ENCODE measurements around the gene CCDC102B. TPM values are rescaled to one million over a fixed set of nuclear protein-coding genes. Genes with fewer than 3 reads are reported as not detected.

Gene CCDC102B
- total RNA-seq, 1 experiment from 2014 or later = 3.1 TPM

- Mint-ChIP-seq H3K27ac (no peak overlapping the region), H3K4me1 (no peaks in the 10 kb centered on the region), H3K36me3 (0 out of 2 replicates have a peak, but pooled peaks cover 3% of the 10 kb centered on the region), H3K4me3 (no peak overlapping the region), H3K9me3 (peaks cover 4% of the 10 kb centered on the region; the same call in 1 of the 2 replicates), H3K27me3 (ENCODE audit: low read depth) (no peaks in the 10 kb centered on the region)
- no peak for DNase-seq (ENCODE audit: low spot score)
- POLR2A ChIA-PET = no interaction called here
- ATAC-seq = no peak
- CTCF ChIA-PET = no interaction called here
- TF ChIP-seq ZNF423 (CRISPR knock-in tag; IDR thresholded peaks at IDR 0.05) (no peak), SOX15 (CRISPR knock-in tag; IDR thresholded peaks at IDR 0.05) (no peak), CREB1 (CRISPR knock-in tag; IDR thresholded peaks at IDR 0.05) (no peak), NFATC4 (CRISPR knock-in tag; IDR thresholded peaks at IDR 0.05) (no peak), GRHL2 (CRISPR knock-in tag; IDR thresholded peaks at IDR 0.05; ENCODE audit: insufficient replicate concordance, severe bottlenecking) (no peak), TEAD1 (CRISPR knock-in tag; IDR thresholded peaks at IDR 0.05) (no peak), ZNF138 (CRISPR knock-in tag; conservative IDR thresholded peaks at IDR 0.05) (no peak), CREM (CRISPR knock-in tag; IDR thresholded peaks at IDR 0.05) (no peak), SMAD4 (CRISPR knock-in tag; IDR thresholded peaks at IDR 0.05) (no peak), NFE2L1 (CRISPR knock-in tag; IDR thresholded peaks at IDR 0.05) (no peak), ZNF219 (CRISPR knock-in tag; IDR thresholded peaks at IDR 0.05; ENCODE audit: borderline replicate concordance) (no peak), FOXP1 (CRISPR knock-in tag; IDR thresholded peaks at IDR 0.05; ENCODE audit: borderline replicate concordance) (no peak), TP53 (CRISPR knock-in tag; IDR thresholded peaks at IDR 0.05) (no peak)
- TF ChIP-seq, protein P1, sequence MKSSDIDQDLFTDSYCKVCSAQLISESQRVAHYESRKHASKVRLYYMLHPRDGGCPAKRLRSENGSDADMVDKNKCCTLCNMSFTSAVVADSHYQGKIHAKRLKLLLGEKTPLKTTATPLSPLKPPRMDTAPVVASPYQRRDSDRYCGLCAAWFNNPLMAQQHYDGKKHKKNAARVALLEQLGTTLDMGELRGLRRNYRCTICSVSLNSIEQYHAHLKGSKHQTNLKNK (CRISPR knock-in tag; IDR thresholded peaks at IDR 0.05) = no peak
- TF ChIP-seq, protein P2, sequence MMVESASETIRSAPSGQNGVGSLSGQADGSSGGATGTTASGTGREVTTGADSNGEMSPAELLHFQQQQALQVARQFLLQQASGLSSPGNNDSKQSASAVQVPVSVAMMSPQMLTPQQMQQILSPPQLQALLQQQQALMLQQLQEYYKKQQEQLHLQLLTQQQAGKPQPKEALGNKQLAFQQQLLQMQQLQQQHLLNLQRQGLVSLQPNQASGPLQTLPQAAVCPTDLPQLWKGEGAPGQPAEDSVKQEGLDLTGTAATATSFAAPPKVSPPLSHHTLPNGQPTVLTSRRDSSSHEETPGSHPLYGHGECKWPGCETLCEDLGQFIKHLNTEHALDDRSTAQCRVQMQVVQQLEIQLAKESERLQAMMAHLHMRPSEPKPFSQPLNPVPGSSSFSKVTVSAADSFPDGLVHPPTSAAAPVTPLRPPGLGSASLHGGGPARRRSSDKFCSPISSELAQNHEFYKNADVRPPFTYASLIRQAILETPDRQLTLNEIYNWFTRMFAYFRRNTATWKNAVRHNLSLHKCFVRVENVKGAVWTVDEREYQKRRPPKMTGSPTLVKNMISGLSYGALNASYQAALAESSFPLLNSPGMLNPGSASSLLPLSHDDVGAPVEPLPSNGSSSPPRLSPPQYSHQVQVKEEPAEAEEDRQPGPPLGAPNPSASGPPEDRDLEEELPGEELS (CRISPR knock-in tag; IDR thresholded peaks at IDR 0.05) = no peak
- TF ChIP-seq, protein P3, sequence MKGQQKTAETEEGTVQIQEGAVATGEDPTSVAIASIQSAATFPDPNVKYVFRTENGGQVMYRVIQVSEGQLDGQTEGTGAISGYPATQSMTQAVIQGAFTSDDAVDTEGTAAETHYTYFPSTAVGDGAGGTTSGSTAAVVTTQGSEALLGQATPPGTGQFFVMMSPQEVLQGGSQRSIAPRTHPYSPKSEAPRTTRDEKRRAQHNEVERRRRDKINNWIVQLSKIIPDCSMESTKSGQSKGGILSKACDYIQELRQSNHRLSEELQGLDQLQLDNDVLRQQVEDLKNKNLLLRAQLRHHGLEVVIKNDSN (CRISPR knock-in tag; IDR thresholded peaks at IDR 0.05) = no peak
- TF ChIP-seq, protein P4, sequence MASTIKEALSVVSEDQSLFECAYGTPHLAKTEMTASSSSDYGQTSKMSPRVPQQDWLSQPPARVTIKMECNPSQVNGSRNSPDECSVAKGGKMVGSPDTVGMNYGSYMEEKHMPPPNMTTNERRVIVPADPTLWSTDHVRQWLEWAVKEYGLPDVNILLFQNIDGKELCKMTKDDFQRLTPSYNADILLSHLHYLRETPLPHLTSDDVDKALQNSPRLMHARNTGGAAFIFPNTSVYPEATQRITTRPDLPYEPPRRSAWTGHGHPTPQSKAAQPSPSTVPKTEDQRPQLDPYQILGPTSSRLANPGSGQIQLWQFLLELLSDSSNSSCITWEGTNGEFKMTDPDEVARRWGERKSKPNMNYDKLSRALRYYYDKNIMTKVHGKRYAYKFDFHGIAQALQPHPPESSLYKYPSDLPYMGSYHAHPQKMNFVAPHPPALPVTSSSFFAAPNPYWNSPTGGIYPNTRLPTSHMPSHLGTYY (CRISPR knock-in tag; IDR thresholded peaks at IDR 0.05) = no peak
- TF ChIP-seq, protein P5, sequence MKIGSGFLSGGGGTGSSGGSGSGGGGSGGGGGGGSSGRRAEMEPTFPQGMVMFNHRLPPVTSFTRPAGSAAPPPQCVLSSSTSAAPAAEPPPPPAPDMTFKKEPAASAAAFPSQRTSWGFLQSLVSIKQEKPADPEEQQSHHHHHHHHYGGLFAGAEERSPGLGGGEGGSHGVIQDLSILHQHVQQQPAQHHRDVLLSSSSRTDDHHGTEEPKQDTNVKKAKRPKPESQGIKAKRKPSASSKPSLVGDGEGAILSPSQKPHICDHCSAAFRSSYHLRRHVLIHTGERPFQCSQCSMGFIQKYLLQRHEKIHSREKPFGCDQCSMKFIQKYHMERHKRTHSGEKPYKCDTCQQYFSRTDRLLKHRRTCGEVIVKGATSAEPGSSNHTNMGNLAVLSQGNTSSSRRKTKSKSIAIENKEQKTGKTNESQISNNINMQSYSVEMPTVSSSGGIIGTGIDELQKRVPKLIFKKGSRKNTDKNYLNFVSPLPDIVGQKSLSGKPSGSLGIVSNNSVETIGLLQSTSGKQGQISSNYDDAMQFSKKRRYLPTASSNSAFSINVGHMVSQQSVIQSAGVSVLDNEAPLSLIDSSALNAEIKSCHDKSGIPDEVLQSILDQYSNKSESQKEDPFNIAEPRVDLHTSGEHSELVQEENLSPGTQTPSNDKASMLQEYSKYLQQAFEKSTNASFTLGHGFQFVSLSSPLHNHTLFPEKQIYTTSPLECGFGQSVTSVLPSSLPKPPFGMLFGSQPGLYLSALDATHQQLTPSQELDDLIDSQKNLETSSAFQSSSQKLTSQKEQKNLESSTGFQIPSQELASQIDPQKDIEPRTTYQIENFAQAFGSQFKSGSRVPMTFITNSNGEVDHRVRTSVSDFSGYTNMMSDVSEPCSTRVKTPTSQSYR (CRISPR knock-in tag; IDR thresholded peaks at IDR 0.05) = no peak
- TF ChIP-seq, protein P6, sequence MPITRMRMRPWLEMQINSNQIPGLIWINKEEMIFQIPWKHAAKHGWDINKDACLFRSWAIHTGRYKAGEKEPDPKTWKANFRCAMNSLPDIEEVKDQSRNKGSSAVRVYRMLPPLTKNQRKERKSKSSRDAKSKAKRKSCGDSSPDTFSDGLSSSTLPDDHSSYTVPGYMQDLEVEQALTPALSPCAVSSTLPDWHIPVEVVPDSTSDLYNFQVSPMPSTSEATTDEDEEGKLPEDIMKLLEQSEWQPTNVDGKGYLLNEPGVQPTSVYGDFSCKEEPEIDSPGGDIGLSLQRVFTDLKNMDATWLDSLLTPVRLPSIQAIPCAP (CRISPR knock-in tag; IDR thresholded peaks at IDR 0.05) = no peak
- TF ChIP-seq, protein P7, sequence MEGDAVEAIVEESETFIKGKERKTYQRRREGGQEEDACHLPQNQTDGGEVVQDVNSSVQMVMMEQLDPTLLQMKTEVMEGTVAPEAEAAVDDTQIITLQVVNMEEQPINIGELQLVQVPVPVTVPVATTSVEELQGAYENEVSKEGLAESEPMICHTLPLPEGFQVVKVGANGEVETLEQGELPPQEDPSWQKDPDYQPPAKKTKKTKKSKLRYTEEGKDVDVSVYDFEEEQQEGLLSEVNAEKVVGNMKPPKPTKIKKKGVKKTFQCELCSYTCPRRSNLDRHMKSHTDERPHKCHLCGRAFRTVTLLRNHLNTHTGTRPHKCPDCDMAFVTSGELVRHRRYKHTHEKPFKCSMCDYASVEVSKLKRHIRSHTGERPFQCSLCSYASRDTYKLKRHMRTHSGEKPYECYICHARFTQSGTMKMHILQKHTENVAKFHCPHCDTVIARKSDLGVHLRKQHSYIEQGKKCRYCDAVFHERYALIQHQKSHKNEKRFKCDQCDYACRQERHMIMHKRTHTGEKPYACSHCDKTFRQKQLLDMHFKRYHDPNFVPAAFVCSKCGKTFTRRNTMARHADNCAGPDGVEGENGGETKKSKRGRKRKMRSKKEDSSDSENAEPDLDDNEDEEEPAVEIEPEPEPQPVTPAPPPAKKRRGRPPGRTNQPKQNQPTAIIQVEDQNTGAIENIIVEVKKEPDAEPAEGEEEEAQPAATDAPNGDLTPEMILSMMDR (IDR thresholded peaks at IDR 0.05) = no peak
These were observed 57.0 kb downstream of the CCDC102B start for GRCh38 chr18:68854786-68855391.

All from WTC11 (cell line).